NOMO-1 treated with dmso at 0.1 percent for 144 hours (cell line): ENCODE measurements around the gene KRTAP2-1.
"Not testable (repeated sequence)": the region's sequence is repeated elsewhere in the genome, so short reads cannot be mapped to it uniquely, and the experiment has no call there.

ENCODE experiments used
- DNase-seq: peaks from one replicate; lab custom pipeline; 2025; ENCODE audit not compliant: unreplicated experiment; lab: John Stamatoyannopoulos, UW

KRTAP2-1 gene

GRCh38 chr17:41013606-41014005 is 33.5 kb downstream of the KRTAP2-1 start:
- no peak for DNase-seq

GRCh38 chr17:41013181-41013580 is 33.9 kb downstream of the KRTAP2-1 start:
- no peak for DNase-seq

- DNase-seq = no peak
Observed at GRCh38 chr17:41012326-41013120, 34.6 kb downstream of the KRTAP2-1 start.

GRCh38 chr17:41010441-41010840 is 36.7 kb downstream of the KRTAP2-1 start:
- DNase-seq = no peak

GRCh38 chr17:41009936-41010335 is 37.2 kb downstream of the KRTAP2-1 start:
- no peak for DNase-seq

- no peak for DNase-seq
Observed at GRCh38 chr17:41009301-41009760, 37.8 kb downstream of the KRTAP2-1 start.

- DNase-seq = no peak
Observed at GRCh38 chr17:41008811-41009210, 38.3 kb downstream of the KRTAP2-1 start, which contains the start of gene KRTAP3-1. Gene KRTAP3-1 (minus strand): TSS chr17:41009128. CDS start chr17:41009074, 54 bp downstream.

- DNase-seq = no peak
Observed at GRCh38 chr17:41004397-41004796, 42.7 kb downstream of the KRTAP2-1 start.

GRCh38 chr17:41003926-41004325 is 43.2 kb downstream of the KRTAP2-1 start:
- DNase-seq = no peak

GRCh38 chr17:41002814-41003213 is 44.3 kb downstream of the KRTAP2-1 start:
- no peak for DNase-seq

GRCh38 chr17:41001795-41002194 is 45.3 kb downstream of the KRTAP2-1 start:
- DNase-seq = no peak

- DNase-seq = not testable (repeated sequence)
Observed at GRCh38 chr17:40999563-40999962, 47.6 kb downstream of the KRTAP2-1 start, which contains the start of gene KRTAP3-2. Gene KRTAP3-2 (minus strand): TSS chr17:40999906. CDS start chr17:40999853, 53 bp downstream.

- DNase-seq = no peak
Observed at GRCh38 chr17:40997361-40997760, 49.8 kb downstream of the KRTAP2-1 start.

- DNase-seq = no peak
Observed at GRCh38 chr17:40996829-40997228, 50.3 kb downstream of the KRTAP2-1 start.
